GM23338 (cell line): ENCODE results near the gene USP24.

Source experiments
- CREB1 ChIP-seq: fragments of 250-450 bp; sonication (Bioruptor Pico); IDR thresholded peaks from 2 replicates; pipeline ENCODE4 v1.5.0; 2020; ENCODE audit warnings: low read depth, mild to moderate bottlenecking, moderate library complexity
- EZH2 ChIP-seq: fragments of 200-600 bp; sonication (generic); IDR thresholded peaks from one replicate; pipeline ENCODE4 v1.8.0; 2017; ENCODE audit warnings: antibody characterized with exemption, mild to moderate bottlenecking, low read depth; ENCODE audit not compliant: unreplicated experiment
- EZH2phosphoT487 ChIP-seq: fragments of 200-600 bp; sonication (generic); IDR thresholded peaks from one replicate; pipeline ENCODE4 v1.8.1; 2018; ENCODE audit warnings: antibody characterized with exemption; ENCODE audit not compliant: unreplicated experiment
- JUNB ChIP-seq: IDR thresholded peaks from one replicate; pipeline ENCODE4 v1.6.1; 2016; ENCODE audit warnings: antibody characterized with exemption; ENCODE audit not compliant: unreplicated experiment
- POLR2AphosphoS5 ChIP-seq: IDR thresholded peaks from 2 replicates; pipeline ENCODE4 v1.6.1; 2016; ENCODE audit warnings: antibody characterized with exemption, low read depth
- STAT1 ChIP-seq: IDR thresholded peaks from one replicate; pipeline ENCODE4 v1.6.1; 2016; ENCODE audit warnings: antibody characterized with exemption; ENCODE audit not compliant: unreplicated experiment
- ZNF114 ChIP-seq: fragments of 250-450 bp; sonication (Bioruptor Pico); IDR thresholded peaks from 2 replicates; pipeline ENCODE4 v1.5.0; 2020; ENCODE audit warnings: mild to moderate bottlenecking, moderate library complexity
- TF ChIP-seq, protein P1 (sequence below), 2 experiments: fragments of 200-600 bp in 1 of 2; sonication (generic) in 1 of 2; conservative IDR thresholded peaks; 2 replicates each; pipeline versions ENCODE4 v1.5.1 to v1.6.1; 2016 to 2017; ENCODE audit warnings: antibody characterized with exemption in 2 of 2, low read depth in 2 of 2, mild to moderate bottlenecking in 2 of 2, moderate library complexity in 1 of 2
- TF ChIP-seq, protein P2 (sequence below): IDR thresholded peaks from one replicate; pipeline ENCODE4 v1.6.1; 2018; ENCODE audit warnings: antibody characterized with exemption; ENCODE audit not compliant: unreplicated experiment
- TF ChIP-seq, protein P3 (sequence below): IDR thresholded peaks from 2 replicates; pipeline ENCODE4 v1.6.1; 2016; ENCODE audit warnings: antibody characterized with exemption

DNA sequence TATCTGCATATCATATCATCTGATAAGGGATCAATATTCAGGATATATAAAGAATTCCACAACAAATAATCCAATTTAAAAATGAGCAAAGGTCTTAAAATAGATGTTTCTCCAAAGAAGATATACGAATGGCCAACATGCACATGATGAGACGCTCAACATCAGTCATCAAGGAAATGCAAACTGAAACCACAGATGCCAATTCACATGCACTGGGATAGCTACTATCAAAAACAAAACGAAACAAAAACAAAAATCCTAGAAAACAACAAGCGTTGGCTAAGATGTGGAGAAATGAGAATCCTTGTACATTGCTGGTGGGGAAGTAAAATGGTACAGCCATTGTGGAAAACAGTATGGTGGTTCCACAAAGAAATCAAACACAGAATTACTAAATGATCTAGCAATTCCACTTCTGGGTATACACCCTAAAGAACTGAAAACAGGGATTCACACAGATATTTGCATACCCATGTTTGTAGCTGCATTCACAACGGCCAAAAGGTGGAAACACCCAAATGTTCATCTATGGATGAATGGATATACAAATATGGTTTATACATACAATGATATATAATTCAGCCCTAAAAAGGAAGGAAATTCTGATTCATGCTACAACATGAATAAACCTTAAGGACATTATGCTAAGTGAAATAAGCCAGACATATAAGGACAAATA lies 96.4 kb downstream of the USP24 start:
- TF ChIP-seq, protein P1, sequence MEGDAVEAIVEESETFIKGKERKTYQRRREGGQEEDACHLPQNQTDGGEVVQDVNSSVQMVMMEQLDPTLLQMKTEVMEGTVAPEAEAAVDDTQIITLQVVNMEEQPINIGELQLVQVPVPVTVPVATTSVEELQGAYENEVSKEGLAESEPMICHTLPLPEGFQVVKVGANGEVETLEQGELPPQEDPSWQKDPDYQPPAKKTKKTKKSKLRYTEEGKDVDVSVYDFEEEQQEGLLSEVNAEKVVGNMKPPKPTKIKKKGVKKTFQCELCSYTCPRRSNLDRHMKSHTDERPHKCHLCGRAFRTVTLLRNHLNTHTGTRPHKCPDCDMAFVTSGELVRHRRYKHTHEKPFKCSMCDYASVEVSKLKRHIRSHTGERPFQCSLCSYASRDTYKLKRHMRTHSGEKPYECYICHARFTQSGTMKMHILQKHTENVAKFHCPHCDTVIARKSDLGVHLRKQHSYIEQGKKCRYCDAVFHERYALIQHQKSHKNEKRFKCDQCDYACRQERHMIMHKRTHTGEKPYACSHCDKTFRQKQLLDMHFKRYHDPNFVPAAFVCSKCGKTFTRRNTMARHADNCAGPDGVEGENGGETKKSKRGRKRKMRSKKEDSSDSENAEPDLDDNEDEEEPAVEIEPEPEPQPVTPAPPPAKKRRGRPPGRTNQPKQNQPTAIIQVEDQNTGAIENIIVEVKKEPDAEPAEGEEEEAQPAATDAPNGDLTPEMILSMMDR (conservative IDR thresholded peaks at IDR 0.05; ENCODE audit: low read depth in 2 of 2): no peak
- no peak for TF ChIP-seq EZH2phosphoT487
- TF ChIP-seq EZH2: no peak
- no peak for TF ChIP-seq ZNF114 (CRISPR knock-in tag)
- TF ChIP-seq, protein P2, sequence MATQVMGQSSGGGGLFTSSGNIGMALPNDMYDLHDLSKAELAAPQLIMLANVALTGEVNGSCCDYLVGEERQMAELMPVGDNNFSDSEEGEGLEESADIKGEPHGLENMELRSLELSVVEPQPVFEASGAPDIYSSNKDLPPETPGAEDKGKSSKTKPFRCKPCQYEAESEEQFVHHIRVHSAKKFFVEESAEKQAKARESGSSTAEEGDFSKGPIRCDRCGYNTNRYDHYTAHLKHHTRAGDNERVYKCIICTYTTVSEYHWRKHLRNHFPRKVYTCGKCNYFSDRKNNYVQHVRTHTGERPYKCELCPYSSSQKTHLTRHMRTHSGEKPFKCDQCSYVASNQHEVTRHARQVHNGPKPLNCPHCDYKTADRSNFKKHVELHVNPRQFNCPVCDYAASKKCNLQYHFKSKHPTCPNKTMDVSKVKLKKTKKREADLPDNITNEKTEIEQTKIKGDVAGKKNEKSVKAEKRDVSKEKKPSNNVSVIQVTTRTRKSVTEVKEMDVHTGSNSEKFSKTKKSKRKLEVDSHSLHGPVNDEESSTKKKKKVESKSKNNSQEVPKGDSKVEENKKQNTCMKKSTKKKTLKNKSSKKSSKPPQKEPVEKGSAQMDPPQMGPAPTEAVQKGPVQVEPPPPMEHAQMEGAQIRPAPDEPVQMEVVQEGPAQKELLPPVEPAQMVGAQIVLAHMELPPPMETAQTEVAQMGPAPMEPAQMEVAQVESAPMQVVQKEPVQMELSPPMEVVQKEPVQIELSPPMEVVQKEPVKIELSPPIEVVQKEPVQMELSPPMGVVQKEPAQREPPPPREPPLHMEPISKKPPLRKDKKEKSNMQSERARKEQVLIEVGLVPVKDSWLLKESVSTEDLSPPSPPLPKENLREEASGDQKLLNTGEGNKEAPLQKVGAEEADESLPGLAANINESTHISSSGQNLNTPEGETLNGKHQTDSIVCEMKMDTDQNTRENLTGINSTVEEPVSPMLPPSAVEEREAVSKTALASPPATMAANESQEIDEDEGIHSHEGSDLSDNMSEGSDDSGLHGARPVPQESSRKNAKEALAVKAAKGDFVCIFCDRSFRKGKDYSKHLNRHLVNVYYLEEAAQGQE: no peak
- no peak for TF ChIP-seq STAT1
- TF ChIP-seq POLR2AphosphoS5: no peak
- no peak for TF ChIP-seq JUNB
- no peak for TF ChIP-seq CREB1 (CRISPR knock-in tag)
- TF ChIP-seq, protein P3, sequence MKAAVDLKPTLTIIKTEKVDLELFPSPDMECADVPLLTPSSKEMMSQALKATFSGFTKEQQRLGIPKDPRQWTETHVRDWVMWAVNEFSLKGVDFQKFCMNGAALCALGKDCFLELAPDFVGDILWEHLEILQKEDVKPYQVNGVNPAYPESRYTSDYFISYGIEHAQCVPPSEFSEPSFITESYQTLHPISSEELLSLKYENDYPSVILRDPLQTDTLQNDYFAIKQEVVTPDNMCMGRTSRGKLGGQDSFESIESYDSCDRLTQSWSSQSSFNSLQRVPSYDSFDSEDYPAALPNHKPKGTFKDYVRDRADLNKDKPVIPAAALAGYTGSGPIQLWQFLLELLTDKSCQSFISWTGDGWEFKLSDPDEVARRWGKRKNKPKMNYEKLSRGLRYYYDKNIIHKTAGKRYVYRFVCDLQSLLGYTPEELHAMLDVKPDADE: no peak
